Nephron progenitor cell (in vitro differentiated cells): Measurements from ENCODE around the gene MIF.
A peak's percentile ranks its signal among the peaks of the same experiment; 100 is the strongest.

Experiments used
- DNase-seq: peaks from one replicate; pipeline ENCODE4 v3.0.0; 2021
- H3K27ac Mint-ChIP-seq: 2 replicates; pipeline ENCODE4 v1.8.0; 2021; ENCODE audit warnings: mild to moderate bottlenecking, moderate library complexity, mixed read lengths
- H3K27me3 Mint-ChIP-seq: 2 replicates; pipeline ENCODE4 v1.8.0; 2021; ENCODE audit warnings: mild to moderate bottlenecking, low read depth, mixed read lengths; ENCODE audit not compliant: poor library complexity
- H3K36me3 Mint-ChIP-seq: 2 replicates; pipeline ENCODE4 v1.8.0; 2021; ENCODE audit warnings: low read depth, mixed read lengths
- H3K4me1 Mint-ChIP-seq: 2 replicates; pipeline ENCODE4 v1.8.0; 2021; ENCODE audit warnings: mixed read lengths
- H3K4me3 Mint-ChIP-seq: 2 replicates; pipeline ENCODE4 v1.8.0; 2021; ENCODE audit warnings: mild to moderate bottlenecking, moderate library complexity, mixed read lengths
- H3K9me3 Mint-ChIP-seq: 2 replicates; pipeline ENCODE4 v1.8.0; 2021; ENCODE audit warnings: mild to moderate bottlenecking, moderate library complexity, mixed read lengths
- CTCF ChIP-seq: fragments of 200-600 bp; sonication (generic); IDR thresholded peaks from 2 replicates; pipeline ENCODE4 v1.5.0; 2021; ENCODE audit warnings: antibody characterized with exemption

The MIF gene

GRCh38 chr22:23847991-23848864 lies 46.0 kb upstream of the MIF start:
- H3K4me3 Mint-ChIP-seq, result no peak overlapping the region
- no peaks in the 10 kb centered on the region for H3K36me3 Mint-ChIP-seq
- no peaks in the 10 kb centered on the region for H3K9me3 Mint-ChIP-seq
- DNase-seq, result no peak
- no peak for TF ChIP-seq CTCF
- H3K27ac Mint-ChIP-seq, result no peak overlapping the region
- H3K4me1 Mint-ChIP-seq, result peaks cover 44% of the 10 kb centered on the region
- no peaks in the 10 kb centered on the region for H3K27me3 Mint-ChIP-seq

- H3K36me3 Mint-ChIP-seq, result no peaks in the 10 kb centered on the region
- H3K4me1 Mint-ChIP-seq, result peaks cover 42% of the 10 kb centered on the region
- no peaks in the 10 kb centered on the region for H3K27me3 Mint-ChIP-seq
- DNase-seq, result peak; percentile 97
- no peak overlapping the region for H3K4me3 Mint-ChIP-seq
- H3K9me3 Mint-ChIP-seq, result no peaks in the 10 kb centered on the region
- TF ChIP-seq CTCF, result peak; percentile 97
- H3K27ac Mint-ChIP-seq, result no peak overlapping the region
Observed at GRCh38 chr22:23849009-23850006, 44.9 kb upstream of the MIF start.

DNA sequence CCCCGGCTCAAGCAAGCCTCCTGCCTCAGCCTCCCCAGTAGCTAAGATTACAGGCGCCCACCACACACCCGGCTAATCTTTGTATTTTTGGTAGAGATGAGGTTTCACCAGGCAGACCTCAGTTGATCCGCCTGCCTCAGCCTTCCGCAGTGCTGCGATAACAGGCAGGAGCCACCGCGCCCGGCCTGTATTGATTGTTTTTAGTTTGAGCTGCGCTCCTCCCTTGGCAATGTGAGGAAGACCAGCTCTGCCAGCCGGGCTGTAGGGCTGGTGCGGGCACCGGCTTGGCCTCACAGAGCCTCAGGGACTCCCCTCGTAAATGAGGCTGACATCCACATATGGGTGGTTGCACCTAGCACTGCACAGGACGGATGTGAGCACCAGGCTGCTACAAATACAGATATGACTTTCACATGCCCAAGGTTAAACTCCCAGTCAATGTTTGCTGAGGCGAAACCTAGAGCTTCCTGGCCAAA lies 44.0 kb upstream of the MIF start:
- no peak for TF ChIP-seq CTCF
- Mint-ChIP-seq H3K4me3 (no peak overlapping the region), H3K9me3 (no peaks in the 10 kb centered on the region), H3K27me3 (no peaks in the 10 kb centered on the region), H3K27ac (no peak overlapping the region), H3K4me1 (peaks cover 35% of the 10 kb centered on the region), H3K36me3 (no peaks in the 10 kb centered on the region)
- no peak for DNase-seq

DNA sequence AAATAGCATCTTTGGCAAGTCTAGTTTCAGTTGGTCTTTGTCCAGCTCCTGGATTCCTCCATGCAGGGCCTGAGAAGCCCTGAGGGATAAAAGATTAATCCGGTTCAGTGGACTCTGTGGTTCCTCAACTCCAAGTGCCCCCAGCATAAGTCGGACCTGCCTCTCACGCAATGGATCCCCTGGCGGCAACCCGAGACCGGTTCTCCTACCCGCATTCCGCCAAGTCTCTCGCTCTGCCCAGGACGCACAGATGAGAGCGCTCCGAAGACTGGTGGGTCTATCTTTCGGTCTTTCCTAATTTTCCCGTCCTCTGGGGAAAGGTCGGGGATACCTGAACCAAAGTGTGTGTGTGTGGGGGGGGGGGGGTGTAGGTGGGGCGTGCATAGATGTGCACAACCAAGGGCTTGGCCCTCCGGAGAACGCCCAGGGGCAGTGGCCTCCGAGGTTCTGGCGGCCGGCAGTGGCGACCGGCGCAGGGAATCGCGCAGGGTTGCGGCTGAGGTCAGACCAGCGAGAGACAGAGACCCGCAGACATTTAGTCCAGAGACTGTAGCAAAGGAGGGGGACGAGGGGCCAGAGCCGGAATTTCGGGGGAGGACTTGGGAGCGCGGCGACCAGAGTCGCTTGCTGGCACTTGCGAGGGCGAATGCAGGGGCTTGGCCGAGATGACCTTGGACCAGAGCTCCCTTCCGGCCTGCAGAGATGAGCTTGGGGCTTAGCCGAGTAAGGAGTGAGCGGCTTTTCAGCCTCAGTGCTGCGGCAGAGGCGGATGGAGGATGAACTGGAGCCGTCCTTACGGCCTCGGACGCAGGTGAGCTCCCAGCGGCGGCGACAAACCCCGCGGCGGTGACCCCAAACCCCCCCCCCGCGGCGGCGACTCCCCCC lies 37.2 kb upstream of the MIF start:
- TF ChIP-seq CTCF, result no peak
- H3K4me1 Mint-ChIP-seq, result peaks cover 32% of the 10 kb centered on the region
- peak overlapping the region; percentile 86 for H3K4me3 Mint-ChIP-seq
- peak overlapping the region; percentile 98 for H3K27ac Mint-ChIP-seq
- H3K27me3 Mint-ChIP-seq, result no peaks in the 10 kb centered on the region
- DNase-seq, result peak; percentile 61
- no peaks in the 10 kb centered on the region for H3K9me3 Mint-ChIP-seq
- H3K36me3 Mint-ChIP-seq, result no peaks in the 10 kb centered on the region
